ENCODE measurements around the gene ENGASE. TPM values are rescaled to one million over a fixed set of nuclear protein-coding genes. Genes with fewer than 3 reads are reported as not detected.

Gene ENGASE
- total RNA-seq, 1 donor from 2014 or later = 51.4 TPM

GRCh38 chr17:79089720-79090442 is 15.3 kb downstream of the ENGASE start:
- Mint-ChIP-seq H3K4me1 (ENCODE audit: low read depth) (no peaks in the 10 kb centered on the region), H3K36me3 (ENCODE audit: low read depth) (no peaks in the 10 kb centered on the region), H3K27ac (no peak overlapping the region), H3K27me3 (ENCODE audit: low read depth) (peaks cover 5% of the 10 kb centered on the region), H3K4me3 (ENCODE audit: low read depth) (no peak overlapping the region), H3K9me3 (no peaks in the 10 kb centered on the region)
- intact Hi-C loops (cut with micrococcal nuclease) = no loop called here
- DNase-seq (ENCODE audit: low spot score) = no peak

DNA sequence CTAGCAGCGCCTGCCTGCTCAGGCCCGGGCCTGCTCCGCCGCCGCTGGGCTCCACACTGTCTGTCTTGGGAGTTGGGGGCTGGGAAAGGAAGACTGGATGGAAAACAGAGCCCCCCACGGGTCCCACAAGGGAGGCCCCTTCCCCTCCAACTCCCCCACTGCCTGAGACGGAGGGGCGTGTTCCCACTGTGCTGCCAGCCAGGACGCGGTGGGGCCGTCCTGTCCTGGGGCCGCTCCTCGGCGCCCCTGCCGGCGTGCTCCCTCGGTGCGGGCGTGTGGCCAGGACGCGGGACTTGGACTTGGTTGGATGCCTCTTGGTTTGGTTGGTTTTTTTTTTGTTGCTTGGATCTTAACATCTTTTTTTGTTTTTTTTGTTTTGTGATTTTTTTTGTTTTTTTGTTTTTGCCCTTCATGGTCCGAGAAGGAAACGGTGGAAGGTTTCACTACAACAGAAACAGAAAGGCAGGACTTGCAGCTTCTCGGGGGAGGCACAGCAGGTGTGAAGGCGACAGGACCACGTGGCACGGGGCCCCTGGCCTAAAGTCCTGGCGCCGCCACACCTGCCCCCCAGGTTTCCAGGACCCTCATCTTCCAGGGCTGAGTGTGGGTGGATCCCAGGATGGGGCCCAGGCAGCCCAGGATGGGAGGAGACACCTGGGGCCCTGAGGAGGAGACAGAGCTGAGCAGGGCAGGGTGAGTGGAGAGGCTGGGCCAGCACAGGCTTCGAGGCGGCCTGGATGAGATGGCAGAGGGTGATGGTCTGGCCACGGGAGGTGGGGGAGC is 16.0 kb downstream of the ENGASE start:
- Mint-ChIP-seq H3K4me1 (ENCODE audit: low read depth) (no peaks in the 10 kb centered on the region), H3K27ac (no peak overlapping the region), H3K4me3 (ENCODE audit: low read depth) (no peak overlapping the region), H3K27me3 (ENCODE audit: low read depth) (peaks cover 5% of the 10 kb centered on the region), H3K36me3 (ENCODE audit: low read depth) (no peaks in the 10 kb centered on the region), H3K9me3 (no peaks in the 10 kb centered on the region)
- intact Hi-C loops (cut with micrococcal nuclease) = no loop called here
- no peak for DNase-seq (ENCODE audit: low spot score)

- peaks cover 8% of the 10 kb centered on the region for H3K27me3 Mint-ChIP-seq (ENCODE audit: low read depth)
- H3K4me3 Mint-ChIP-seq (ENCODE audit: low read depth) = no peak overlapping the region
- no peaks in the 10 kb centered on the region for H3K4me1 Mint-ChIP-seq (ENCODE audit: low read depth)
- no peaks in the 10 kb centered on the region for H3K36me3 Mint-ChIP-seq (ENCODE audit: low read depth)
- DNase-seq (ENCODE audit: low spot score) = no peak
- H3K9me3 Mint-ChIP-seq = no peaks in the 10 kb centered on the region
- H3K27ac Mint-ChIP-seq = no peak overlapping the region
- intact Hi-C loops (cut with micrococcal nuclease) = no loop called here
Measured at GRCh38 chr17:79091226-79091670, 16.6 kb downstream of the ENGASE start.

DNA sequence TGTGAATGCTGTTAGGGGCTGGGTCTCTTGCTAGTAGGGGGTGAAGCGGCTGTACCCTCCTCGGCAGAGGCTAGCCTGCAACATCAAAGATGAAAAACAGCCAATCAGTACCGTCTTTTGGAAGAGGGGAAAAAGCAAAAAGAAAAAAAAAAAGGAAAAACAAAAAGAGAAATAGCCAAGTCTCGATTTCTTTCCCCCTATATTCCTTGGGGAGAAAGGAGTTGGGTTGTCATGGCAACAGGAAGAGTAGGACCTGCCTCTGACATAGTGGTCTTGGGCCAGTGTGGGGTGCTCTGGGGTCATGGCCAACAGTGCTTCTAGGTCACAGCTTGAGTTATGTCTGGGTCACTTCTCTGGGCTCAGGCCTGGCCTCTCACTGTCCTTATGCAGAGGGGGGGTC is 17.9 kb downstream of the ENGASE start:
- Mint-ChIP-seq H3K27me3 (ENCODE audit: low read depth) (peaks cover 11% of the 10 kb centered on the region), H3K4me3 (ENCODE audit: low read depth) (no peak overlapping the region), H3K4me1 (ENCODE audit: low read depth) (no peaks in the 10 kb centered on the region), H3K9me3 (no peaks in the 10 kb centered on the region), H3K27ac (no peak overlapping the region), H3K36me3 (ENCODE audit: low read depth) (no peaks in the 10 kb centered on the region)
- intact Hi-C loops (cut with micrococcal nuclease) = no loop called here
- no peak for DNase-seq (ENCODE audit: low spot score)

GRCh38 chr17:79093270-79093669 is 18.6 kb downstream of the ENGASE start:
- DNase-seq (ENCODE audit: low spot score) = no peak
- Mint-ChIP-seq H3K27ac (no peak overlapping the region), H3K27me3 (ENCODE audit: low read depth) (peaks cover 18% of the 10 kb centered on the region), H3K4me1 (ENCODE audit: low read depth) (no peaks in the 10 kb centered on the region), H3K36me3 (ENCODE audit: low read depth) (no peaks in the 10 kb centered on the region), H3K4me3 (ENCODE audit: low read depth) (no peak overlapping the region), H3K9me3 (no peaks in the 10 kb centered on the region)
- intact Hi-C loops (cut with micrococcal nuclease) = no loop called here

DNA sequence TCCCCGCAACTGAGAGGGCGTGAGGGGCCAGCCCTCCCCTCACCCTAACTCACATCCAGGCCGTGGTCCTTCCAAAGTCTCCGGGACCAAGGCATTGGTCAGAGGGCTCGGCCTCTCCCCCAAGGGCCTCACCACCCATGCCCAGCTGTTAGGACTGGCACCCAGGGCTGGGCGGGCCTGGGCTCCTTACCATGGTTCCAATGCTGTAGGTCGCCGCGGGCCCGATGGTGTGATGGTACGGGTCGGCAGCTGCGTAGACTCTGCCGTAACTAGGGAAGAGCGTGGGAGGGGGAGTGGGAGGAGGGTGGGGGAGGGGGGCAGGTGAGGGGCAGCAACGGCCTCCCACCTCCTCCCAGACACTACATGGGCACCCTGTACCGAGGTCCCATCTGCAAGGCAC is 19.6 kb downstream of the ENGASE start:
- H3K36me3 Mint-ChIP-seq (ENCODE audit: low read depth) = no peaks in the 10 kb centered on the region
- peaks cover 19% of the 10 kb centered on the region for H3K27me3 Mint-ChIP-seq (ENCODE audit: low read depth)
- no peak for DNase-seq (ENCODE audit: low spot score)
- H3K4me3 Mint-ChIP-seq (ENCODE audit: low read depth) = no peak overlapping the region
- no peaks in the 10 kb centered on the region for H3K9me3 Mint-ChIP-seq
- H3K27ac Mint-ChIP-seq = no peak overlapping the region
- intact Hi-C loops (cut with micrococcal nuclease) = no loop called here
- H3K4me1 Mint-ChIP-seq (ENCODE audit: low read depth) = no peaks in the 10 kb centered on the region

DNA sequence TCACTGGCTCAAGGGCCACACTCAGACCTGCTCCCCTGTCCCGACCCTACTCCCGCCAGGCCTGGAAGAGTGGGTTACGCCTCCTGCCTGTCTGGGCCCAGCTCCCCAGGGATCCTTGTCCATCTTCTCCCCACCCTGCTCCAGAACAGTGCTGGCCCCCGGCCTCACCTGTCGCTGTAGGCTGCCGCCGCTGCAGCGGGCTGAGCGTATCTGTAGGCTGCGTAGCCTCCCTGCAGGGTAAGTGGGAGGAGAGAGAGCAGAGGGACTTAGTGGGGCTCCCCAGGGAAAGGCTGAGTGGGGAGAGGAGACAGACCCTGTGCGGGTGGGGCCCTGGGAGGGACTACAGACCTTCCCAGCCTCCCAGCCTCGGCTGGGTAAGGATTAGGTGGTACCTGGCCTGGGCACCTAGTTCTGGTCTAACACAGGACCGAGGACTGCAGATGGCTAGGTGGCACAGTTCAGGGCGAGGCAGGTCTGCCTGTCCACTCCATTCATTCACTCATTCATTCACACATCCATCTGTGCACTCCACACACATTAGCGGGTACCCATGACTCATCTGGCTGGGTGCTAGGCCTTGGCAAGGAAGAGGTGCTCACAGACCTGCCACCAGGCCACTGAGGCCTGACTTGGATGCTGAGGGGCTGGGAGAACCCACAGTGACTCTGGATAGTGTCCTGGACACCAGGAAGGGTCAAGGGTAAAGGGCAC is 20.9 kb downstream of the ENGASE start:
- intact Hi-C loops (cut with micrococcal nuclease) = no loop called here
- Mint-ChIP-seq H3K9me3 (no peaks in the 10 kb centered on the region), H3K4me1 (ENCODE audit: low read depth) (no peaks in the 10 kb centered on the region), H3K27ac (no peak overlapping the region), H3K36me3 (ENCODE audit: low read depth) (no peaks in the 10 kb centered on the region), H3K27me3 (ENCODE audit: low read depth) (peaks cover 19% of the 10 kb centered on the region), H3K4me3 (ENCODE audit: low read depth) (no peak overlapping the region)
- DNase-seq (ENCODE audit: low spot score) = no peak

- no peak overlapping the region for H3K4me3 Mint-ChIP-seq (ENCODE audit: low read depth)
- H3K36me3 Mint-ChIP-seq (ENCODE audit: low read depth) = no peaks in the 10 kb centered on the region
- H3K4me1 Mint-ChIP-seq (ENCODE audit: low read depth) = no peaks in the 10 kb centered on the region
- H3K9me3 Mint-ChIP-seq = no peaks in the 10 kb centered on the region
- no peak overlapping the region for H3K27ac Mint-ChIP-seq
- no peak for DNase-seq (ENCODE audit: low spot score)
- intact Hi-C loops (cut with micrococcal nuclease) = no loop called here
- peaks cover 19% of the 10 kb centered on the region for H3K27me3 Mint-ChIP-seq (ENCODE audit: low read depth)
Measured at GRCh38 chr17:79096477-79096876, 21.9 kb downstream of the ENGASE start.

GRCh38 chr17:79097226-79098055 is 22.8 kb downstream of the ENGASE start:
- H3K36me3 Mint-ChIP-seq (ENCODE audit: low read depth) = no peaks in the 10 kb centered on the region
- H3K27ac Mint-ChIP-seq = no peak overlapping the region
- peaks cover 16% of the 10 kb centered on the region for H3K27me3 Mint-ChIP-seq (ENCODE audit: low read depth)
- no peaks in the 10 kb centered on the region for H3K4me1 Mint-ChIP-seq (ENCODE audit: low read depth)
- intact Hi-C loops (cut with micrococcal nuclease) = no loop called here
- no peaks in the 10 kb centered on the region for H3K9me3 Mint-ChIP-seq
- H3K4me3 Mint-ChIP-seq (ENCODE audit: low read depth) = no peak overlapping the region
- no peak for DNase-seq (ENCODE audit: low spot score)

- Mint-ChIP-seq H3K27me3 (ENCODE audit: low read depth) (peaks cover 15% of the 10 kb centered on the region), H3K27ac (no peak overlapping the region), H3K4me1 (ENCODE audit: low read depth) (no peaks in the 10 kb centered on the region), H3K4me3 (ENCODE audit: low read depth) (no peak overlapping the region), H3K36me3 (ENCODE audit: low read depth) (no peaks in the 10 kb centered on the region), H3K9me3 (no peaks in the 10 kb centered on the region)
- no peak for DNase-seq (ENCODE audit: low spot score)
- intact Hi-C loops (cut with micrococcal nuclease) = no loop called here
Measured at GRCh38 chr17:79098282-79098867, 23.8 kb downstream of the ENGASE start.

GRCh38 chr17:79100405-79100804 is 25.8 kb downstream of the ENGASE start:
- H3K27me3 Mint-ChIP-seq (ENCODE audit: low read depth) = peaks cover 15% of the 10 kb centered on the region
- H3K4me1 Mint-ChIP-seq (ENCODE audit: low read depth) = no peaks in the 10 kb centered on the region
- no peaks in the 10 kb centered on the region for H3K36me3 Mint-ChIP-seq (ENCODE audit: low read depth)
- no peak overlapping the region for H3K4me3 Mint-ChIP-seq (ENCODE audit: low read depth)
- intact Hi-C loops (cut with micrococcal nuclease) = no loop called here
- no peak overlapping the region for H3K27ac Mint-ChIP-seq
- DNase-seq (ENCODE audit: low spot score) = no peak
- no peaks in the 10 kb centered on the region for H3K9me3 Mint-ChIP-seq

GRCh38 chr17:79101111-79101673 is 26.6 kb downstream of the ENGASE start:
- Mint-ChIP-seq H3K36me3 (ENCODE audit: low read depth) (no peaks in the 10 kb centered on the region), H3K4me1 (ENCODE audit: low read depth) (no peaks in the 10 kb centered on the region), H3K9me3 (no peaks in the 10 kb centered on the region), H3K27ac (no peak overlapping the region), H3K27me3 (ENCODE audit: low read depth) (peaks cover 12% of the 10 kb centered on the region), H3K4me3 (ENCODE audit: low read depth) (no peak overlapping the region)
- no peak for DNase-seq (ENCODE audit: low spot score)
- intact Hi-C loops (cut with micrococcal nuclease) = no loop called here
